Neuronal stem cell (in vitro differentiated cells): ENCODE data around the gene ZSWIM5.

Source experiments
- DNase-seq: peaks from one replicate; pipeline ENCODE4 v3.0.0-alpha.2; 2013; ENCODE audit warnings: low spot score
- H2AFZ ChIP-seq: one replicate; pipeline ENCODE4 v1.6.1; 2013; ENCODE audit warnings: mild to moderate bottlenecking, low read length, inconsistent platforms
- H2AK5ac ChIP-seq: 2 replicates; pipeline ENCODE4 v1.6.1; 2013; ENCODE audit warnings: low read depth, mild to moderate bottlenecking, inconsistent platforms, low read length, moderate library complexity, mixed read lengths
- H2BK120ac ChIP-seq: 2 replicates; pipeline ENCODE4 v1.6.1; 2013; ENCODE audit warnings: low read depth, mild to moderate bottlenecking, inconsistent platforms, low read length, moderate library complexity, mixed read lengths
- H2BK12ac ChIP-seq: one replicate; pipeline ENCODE4 v1.6.1; 2013; ENCODE audit warnings: low read length, inconsistent platforms
- H2BK15ac ChIP-seq: 2 replicates; pipeline ENCODE4 v1.6.1; 2013; ENCODE audit warnings: mild to moderate bottlenecking, low read length, inconsistent platforms, mixed read lengths
- H2BK5ac ChIP-seq: one replicate; pipeline ENCODE4 v1.6.1; 2013; ENCODE audit warnings: inconsistent platforms, mild to moderate bottlenecking, low read length, moderate library complexity
- H3K14ac ChIP-seq: one replicate; pipeline ENCODE4 v1.6.1; 2013; ENCODE audit warnings: low read length, inconsistent platforms
- H3K18ac ChIP-seq: 2 replicates; pipeline ENCODE4 v1.6.1; 2013; ENCODE audit warnings: low read length, inconsistent platforms
- H3K23ac ChIP-seq: 2 replicates; pipeline ENCODE4 v1.6.1; 2013; ENCODE audit warnings: low read depth, mild to moderate bottlenecking, mixed read lengths, low read length, inconsistent platforms; ENCODE audit not compliant: poor library complexity
- H3K27ac ChIP-seq: replicated peaks from 3 replicates; pipeline ENCODE4 v1.5.1; 2013; ENCODE audit warnings: low read length, inconsistent platforms
- H3K27me3 ChIP-seq, 3 experiments: 2 replicates each; pipeline ENCODE4 v1.6.1; 2013; ENCODE audit warnings: low read length in 3 of 3, mild to moderate bottlenecking in 2 of 3, inconsistent platforms in 1 of 3, low read depth in 1 of 3, mixed read lengths in 1 of 3, moderate library complexity in 1 of 3; ENCODE audit not compliant: control insufficient read depth in 3 of 3, insufficient read depth in 3 of 3
- H3K36me3 ChIP-seq, 2 donors: replicated peaks in 1 of 2; 2 replicates each; pipeline ENCODE4 v1.6.1; 2013; ENCODE audit warnings: low read length in 2 of 2; ENCODE audit not compliant: control insufficient read depth in 2 of 2, insufficient read depth in 2 of 2
- H3K4ac ChIP-seq: 2 replicates; pipeline ENCODE4 v1.6.1; 2013; ENCODE audit warnings: inconsistent platforms, mild to moderate bottlenecking, low read length, moderate library complexity
- H3K4me1 ChIP-seq, 2 donors: 1 replicate in 1 of 2; 2 replicates in 1 of 2; pipeline ENCODE4 v1.6.1; 2013; ENCODE audit warnings: low read length in 2 of 2, low read depth in 1 of 2; ENCODE audit not compliant: control insufficient read depth in 2 of 2, insufficient read depth in 1 of 2
- H3K4me2 ChIP-seq: one replicate; pipeline ENCODE4 v1.6.1; 2013; ENCODE audit warnings: mild to moderate bottlenecking, low read length, inconsistent platforms; ENCODE audit not compliant: insufficient read depth, poor library complexity, severe bottlenecking
- H3K4me3 ChIP-seq, 2 donors: 2 replicates each; pipeline ENCODE4 v1.5.1; 2013; ENCODE audit warnings: low read length in 2 of 2, mild to moderate bottlenecking in 2 of 2, inconsistent platforms in 1 of 2, moderate library complexity in 1 of 2
- H3K79me1 ChIP-seq: one replicate; pipeline ENCODE4 v1.6.1; 2013; ENCODE audit warnings: low read depth, mild to moderate bottlenecking, inconsistent platforms, low read length, moderate library complexity
- H3K9ac ChIP-seq: one replicate; pipeline ENCODE4 v1.6.1; 2013; ENCODE audit warnings: mild to moderate bottlenecking, low read depth, low read length, inconsistent platforms; ENCODE audit not compliant: poor library complexity
- H3K9me3 ChIP-seq, 2 donors: replicated peaks in 1 of 2; 2 replicates each; pipeline versions ENCODE3 to v1.6.1; 2013; ENCODE audit warnings: low read length in 2 of 2, mild to moderate bottlenecking in 2 of 2, inconsistent platforms in 1 of 2, low read depth in 1 of 2, mixed read lengths in 1 of 2, moderate library complexity in 1 of 2; ENCODE audit not compliant: control insufficient read depth in 2 of 2, insufficient read depth in 1 of 2
- H4K8ac ChIP-seq: one replicate; pipeline ENCODE4 v1.6.1; 2013; ENCODE audit warnings: low read depth, mild to moderate bottlenecking, inconsistent platforms, low read length, moderate library complexity
- H4K91ac ChIP-seq: one replicate; pipeline ENCODE4 v1.6.1; 2013; ENCODE audit warnings: low read length, low read depth, mild to moderate bottlenecking, inconsistent platforms; ENCODE audit not compliant: poor library complexity
- WGBS, 2 donors: extraction: QIAGEN DNeasy Blood & Tissue Kit; methylation state at CpG; one replicate each; pipeline ENCODE4 v1.1.7; 2013; ENCODE audit warnings: missing lambda C conversion rate in 2 of 2, mixed read lengths in 1 of 2; ENCODE audit not compliant: insufficient read length in 2 of 2, insufficient replicate concordance in 1 of 2; ENCODE audit errors: extremely low coverage in 2 of 2; 5-methylcytosine and 5-hydroxymethylcytosine counted together

ZSWIM5 gene

DNA sequence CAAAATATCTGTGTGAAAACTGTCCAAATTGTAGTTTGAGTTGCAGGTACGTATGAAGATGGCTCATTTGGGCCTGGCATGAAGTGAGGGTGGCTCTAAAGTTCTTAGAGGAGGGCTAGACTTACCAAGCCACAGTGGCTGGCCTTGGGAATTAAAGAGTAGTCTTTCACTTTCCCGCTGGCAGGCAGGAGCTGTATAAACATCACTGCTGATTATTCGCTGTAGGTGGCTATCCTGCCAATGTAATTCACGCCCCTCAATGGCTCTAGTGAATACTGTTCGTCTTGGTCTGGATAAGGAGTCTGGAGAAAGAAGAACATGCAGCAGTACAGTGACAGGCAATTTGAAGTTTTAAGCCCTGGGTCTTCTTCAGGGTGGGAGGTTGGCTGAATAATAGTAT, 163.3 kb downstream of the ZSWIM5 start:
- Histone ChIP-seq H3K4me1 (no peaks in the 10 kb centered on the region), H2BK120ac (no peak overlapping the region), H3K23ac (no peak overlapping the region), H3K79me1 (no peaks in the 10 kb centered on the region), H3K9ac (no peak overlapping the region), H2BK15ac (no peak overlapping the region), H2BK5ac (no peak overlapping the region), H3K18ac (no peak overlapping the region), H3K36me3 (no peaks in the 10 kb centered on the region), H4K91ac (no peak overlapping the region), H3K27ac (no peak overlapping the region), H3K27me3 (no peaks in the 10 kb centered on the region), H2AK5ac (no peak overlapping the region), H3K4me2 (no peak overlapping the region), H3K4ac (no peak overlapping the region), H3K4me3 (no peak overlapping the region), H3K14ac (no peak overlapping the region), H2BK12ac (no peak overlapping the region), H2AFZ (no peak overlapping the region), H4K8ac (no peak overlapping the region), H3K9me3 (no peaks in the 10 kb centered on the region)
- DNase-seq, result no peak
- no CpG with 5 or more reads among the region's 5 CpGs for WGBS, 2 donors

DNA sequence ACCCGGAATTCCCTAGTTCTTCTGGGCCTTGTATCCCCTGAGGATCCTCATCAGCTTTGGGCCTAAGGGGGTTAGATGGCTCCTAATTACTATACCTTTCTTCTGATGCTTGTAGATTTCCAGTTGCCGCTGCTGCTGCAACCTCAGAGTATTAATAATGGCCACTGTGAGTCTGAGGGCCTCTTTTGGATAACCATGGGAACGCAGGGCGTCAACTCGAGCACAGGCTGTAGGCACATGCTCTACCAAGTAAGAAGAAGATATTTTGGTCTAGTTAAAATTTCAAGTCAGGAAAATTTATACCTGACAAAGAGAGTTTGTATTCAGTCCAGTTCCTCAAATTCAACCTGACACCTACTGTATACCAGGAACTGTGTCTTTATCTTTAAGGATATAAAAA, 166.1 kb downstream of the ZSWIM5 start:
- Histone ChIP-seq H3K9ac (no peak overlapping the region), H2AK5ac (no peak overlapping the region), H2BK15ac (no peak overlapping the region), H3K27ac (no peak overlapping the region), H3K4ac (no peak overlapping the region), H4K91ac (no peak overlapping the region), H3K4me2 (no peak overlapping the region), H3K18ac (no peak overlapping the region), H2BK12ac (no peak overlapping the region), H3K36me3 (no peaks in the 10 kb centered on the region), H3K9me3 (no peaks in the 10 kb centered on the region), H3K23ac (no peak overlapping the region), H2AFZ (no peak overlapping the region), H3K4me1 (no peaks in the 10 kb centered on the region), H3K14ac (no peak overlapping the region), H3K79me1 (no peaks in the 10 kb centered on the region), H2BK120ac (no peak overlapping the region), H4K8ac (no peak overlapping the region), H2BK5ac (no peak overlapping the region), H3K27me3 (no peaks in the 10 kb centered on the region), H3K4me3 (no peak overlapping the region)
- no CpG with 5 or more reads among the region's 5 CpGs for WGBS, 2 donors
- DNase-seq, result no peak

DNA sequence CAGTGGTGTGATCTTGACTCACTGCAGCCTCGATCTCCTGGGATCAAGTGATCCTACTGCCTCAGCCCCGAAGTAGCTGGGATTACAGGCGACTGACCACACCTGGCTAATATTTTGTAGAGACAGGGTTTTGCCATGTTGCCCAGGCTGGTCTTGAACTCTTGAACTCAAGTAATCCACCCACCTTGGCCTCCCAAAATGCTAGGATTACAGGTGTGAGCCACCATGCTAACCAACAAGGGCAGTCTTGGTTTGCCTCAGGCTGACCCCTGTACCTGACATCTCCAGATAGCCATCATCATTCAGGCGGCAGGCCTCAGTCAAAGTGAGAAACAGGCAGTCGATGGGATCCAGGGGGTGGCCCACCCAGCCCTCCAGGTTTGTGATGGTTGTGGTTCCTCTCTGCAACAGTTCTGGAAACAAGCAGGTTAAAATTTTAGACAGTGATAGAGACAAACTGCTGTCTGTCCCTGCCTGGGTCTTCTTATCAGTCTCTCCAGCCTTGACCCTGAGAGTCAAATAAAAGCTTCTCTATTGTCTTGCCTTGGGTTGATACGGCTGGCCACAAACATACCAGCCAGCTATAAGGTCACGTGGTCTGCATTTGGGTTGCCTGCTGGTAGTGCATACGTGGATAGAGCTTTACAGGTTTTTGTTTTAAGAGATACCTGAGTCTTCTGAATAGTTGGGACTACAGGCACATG, 167.6 kb downstream of the ZSWIM5 start:
- H3K23ac ChIP-seq, result no peak overlapping the region
- H3K9ac ChIP-seq, result no peak overlapping the region
- DNase-seq, result no peak
- no peaks in the 10 kb centered on the region for H3K27me3 ChIP-seq
- H2BK120ac ChIP-seq, result no peak overlapping the region
- H3K9me3 ChIP-seq, result no peaks in the 10 kb centered on the region
- H3K4me3 ChIP-seq, result no peak overlapping the region
- no peaks in the 10 kb centered on the region for H3K4me1 ChIP-seq
- H2BK12ac ChIP-seq, result no peak overlapping the region
- no peak overlapping the region for H3K4ac ChIP-seq
- no peak overlapping the region for H4K8ac ChIP-seq
- peaks cover 1% of the 10 kb centered on the region for H3K79me1 ChIP-seq
- no CpG with 5 or more reads among the region's 8 CpGs for WGBS, 2 donors
- no peak overlapping the region for H3K4me2 ChIP-seq
- no peak overlapping the region for H3K14ac ChIP-seq
- no peak overlapping the region for H4K91ac ChIP-seq
- no peak overlapping the region for H2AFZ ChIP-seq
- H2BK15ac ChIP-seq, result no peak overlapping the region
- H2BK5ac ChIP-seq, result no peak overlapping the region
- no peak overlapping the region for H3K27ac ChIP-seq
- no peaks in the 10 kb centered on the region for H3K36me3 ChIP-seq
- no peak overlapping the region for H2AK5ac ChIP-seq
- no peak overlapping the region for H3K18ac ChIP-seq

- WGBS, 2 donors, result no CpG with 5 or more reads among the region's 2 CpGs
- Histone ChIP-seq H3K4me1 (no peaks in the 10 kb centered on the region), H3K18ac (no peak overlapping the region), H3K27ac (no peak overlapping the region), H2BK5ac (no peak overlapping the region), H3K4me3 (no peak overlapping the region), H2AK5ac (no peak overlapping the region), H3K9ac (no peak overlapping the region), H3K4me2 (no peak overlapping the region), H4K8ac (no peak overlapping the region), H3K9me3 (no peaks in the 10 kb centered on the region), H3K14ac (no peak overlapping the region), H3K79me1 (peaks cover 1% of the 10 kb centered on the region), H4K91ac (no peak overlapping the region), H3K27me3 (no peaks in the 10 kb centered on the region), H2BK120ac (no peak overlapping the region), H3K23ac (no peak overlapping the region), H2BK15ac (no peak overlapping the region), H3K36me3 (no peaks in the 10 kb centered on the region), H2AFZ (no peak overlapping the region), H2BK12ac (no peak overlapping the region), H3K4ac (no peak overlapping the region)
- no peak for DNase-seq
These were observed 168.2 kb downstream of the ZSWIM5 start for GRCh38 chr1:45038240-45038639.
